BJ (cell line): ENCODE measurements around the gene NDUFS6. TPM values are rescaled to one million over a fixed set of nuclear protein-coding genes. Genes with fewer than 3 reads are reported as not detected.

ENCODE experiments used
- CTCF ChIA-PET: fragments of 350-600 bp; formaldehyde crosslinking; extraction: SDS; loops from one replicate; lab custom pipeline; 2021; ENCODE audit warnings: antibody characterized with exemption, inconsistent platforms; lab: Yijun Ruan, JAX
- POLR2A ChIA-PET: fragments of 300-600 bp; sonication (Branson Sonifier 250); formaldehyde crosslinking; extraction: SDS; loops from one replicate; lab custom pipeline; 2021; ENCODE audit warnings: antibody characterized with exemption; lab: Charles Lee
- DNase-seq: peaks from one replicate; pipeline ENCODE4 v3.0.0-alpha.2; 2011; ENCODE audit warnings: low read depth
- H3K27me3 ChIP-seq: 2 replicates; pipeline ENCODE4 v1.6.0; 2011; ENCODE audit warnings: low read length; ENCODE audit not compliant: control insufficient read depth, insufficient read depth
- H3K36me3 ChIP-seq: 2 replicates; pipeline ENCODE4 v1.5.1; 2011; ENCODE audit warnings: low read length; ENCODE audit not compliant: control insufficient read depth, insufficient read depth
- H3K4me3 ChIP-seq: 2 replicates; pipeline ENCODE4 v1.5.1; 2011; ENCODE audit warnings: low read depth, mild to moderate bottlenecking, control low read depth, low read length
- polyA plus RNA-seq: library from polyadenylated mRNA; depleted of rRNA; stranded (reverse); fragments of >200 nt; gene quantifications from 2 replicates; pipeline ENCODE4 v1.2.3, GENCODE V29; 2011
- TF ChIP-seq, protein P1 (sequence below): IDR thresholded peaks from 2 replicates; pipeline ENCODE4 v1.5.1; 2011; ENCODE audit warnings: low read depth, mild to moderate bottlenecking, control low read depth, inconsistent platforms, low read length, moderate library complexity; ENCODE audit not compliant: insufficient read depth

Gene NDUFS6
- polyA plus RNA-seq, 1 experiment = 26.6 TPM

DNA sequence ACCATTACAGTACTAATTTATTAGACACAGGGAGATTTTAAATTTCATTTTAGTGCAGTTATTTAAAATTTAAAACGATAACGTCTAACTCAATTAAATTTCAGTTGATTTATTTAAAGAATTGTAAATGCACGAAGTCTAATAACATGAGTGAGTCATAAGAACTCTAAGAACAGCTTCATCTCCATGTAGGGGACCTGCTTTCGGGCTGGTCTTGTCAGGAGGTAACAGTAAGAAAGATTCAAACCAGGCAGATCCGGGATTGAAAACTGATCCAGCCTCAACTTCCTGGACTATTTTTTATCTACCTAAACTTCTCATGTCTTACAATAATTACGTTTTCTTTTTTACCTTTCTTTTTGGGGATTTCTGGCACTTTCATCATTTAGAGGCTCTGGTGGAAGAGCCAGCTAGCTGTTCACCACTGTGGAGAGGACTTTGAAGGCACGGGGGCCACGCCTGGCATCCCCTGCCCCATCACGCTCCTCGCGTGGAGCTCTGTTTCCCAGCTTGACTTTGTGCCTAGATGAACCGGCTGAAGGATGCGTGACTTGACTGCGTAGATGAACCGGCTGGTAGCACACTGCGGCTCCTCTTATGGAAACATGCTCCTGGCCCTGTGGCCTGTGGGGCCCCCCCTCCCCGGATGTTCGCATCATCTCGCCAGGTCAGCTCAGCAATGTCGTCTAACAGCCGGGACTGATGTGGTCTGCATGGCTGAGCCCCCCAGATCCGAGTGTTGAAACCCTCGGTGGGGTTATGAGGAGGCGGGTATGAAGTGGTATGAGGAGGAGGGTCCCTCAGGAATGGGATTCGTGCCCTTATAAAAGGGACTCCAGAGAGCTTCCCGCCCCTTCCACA is 26.0 kb downstream of the NDUFS6 start:
- no peak overlapping the region for H3K4me3 ChIP-seq

DNA sequence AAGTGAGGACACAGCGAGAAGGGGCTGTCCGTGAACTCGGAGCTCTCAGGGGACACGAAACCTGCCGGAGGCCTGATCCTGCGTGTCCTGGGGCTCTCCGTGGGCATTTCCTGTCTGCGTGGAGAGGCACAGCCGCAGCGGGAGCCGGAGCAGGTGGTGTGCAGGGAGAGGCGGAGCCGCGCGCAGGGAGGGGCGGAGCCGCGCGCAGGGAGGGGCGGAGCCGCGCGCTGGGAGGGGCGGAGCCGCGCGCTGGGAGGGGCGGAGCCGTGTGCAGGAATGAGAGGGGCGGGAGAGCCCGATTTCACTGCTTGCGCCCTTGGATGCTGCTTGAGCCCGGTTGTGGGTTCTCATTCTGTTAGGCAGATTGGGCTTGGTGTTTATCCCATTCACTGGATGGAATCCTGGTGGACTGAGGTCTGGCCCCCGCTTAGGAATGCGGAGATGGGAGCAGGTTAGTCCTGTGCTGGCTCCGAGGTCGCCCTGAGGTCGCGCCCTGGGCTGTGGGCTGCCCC is 26.7 kb downstream of the NDUFS6 start:
- POLR2A ChIA-PET = no interaction called here

More for the DNA sequence above, 26.0 kb downstream of the NDUFS6 start:
- ChIA-PET POLR2A (no interaction called here), CTCF (no interaction called here)
- no peak for DNase-seq
- no peaks in the 10 kb centered on the region for H3K27me3 ChIP-seq
- peaks cover 5% of the 10 kb centered on the region for H3K36me3 ChIP-seq
- TF ChIP-seq, protein P1, sequence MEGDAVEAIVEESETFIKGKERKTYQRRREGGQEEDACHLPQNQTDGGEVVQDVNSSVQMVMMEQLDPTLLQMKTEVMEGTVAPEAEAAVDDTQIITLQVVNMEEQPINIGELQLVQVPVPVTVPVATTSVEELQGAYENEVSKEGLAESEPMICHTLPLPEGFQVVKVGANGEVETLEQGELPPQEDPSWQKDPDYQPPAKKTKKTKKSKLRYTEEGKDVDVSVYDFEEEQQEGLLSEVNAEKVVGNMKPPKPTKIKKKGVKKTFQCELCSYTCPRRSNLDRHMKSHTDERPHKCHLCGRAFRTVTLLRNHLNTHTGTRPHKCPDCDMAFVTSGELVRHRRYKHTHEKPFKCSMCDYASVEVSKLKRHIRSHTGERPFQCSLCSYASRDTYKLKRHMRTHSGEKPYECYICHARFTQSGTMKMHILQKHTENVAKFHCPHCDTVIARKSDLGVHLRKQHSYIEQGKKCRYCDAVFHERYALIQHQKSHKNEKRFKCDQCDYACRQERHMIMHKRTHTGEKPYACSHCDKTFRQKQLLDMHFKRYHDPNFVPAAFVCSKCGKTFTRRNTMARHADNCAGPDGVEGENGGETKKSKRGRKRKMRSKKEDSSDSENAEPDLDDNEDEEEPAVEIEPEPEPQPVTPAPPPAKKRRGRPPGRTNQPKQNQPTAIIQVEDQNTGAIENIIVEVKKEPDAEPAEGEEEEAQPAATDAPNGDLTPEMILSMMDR = no peak

DNA sequence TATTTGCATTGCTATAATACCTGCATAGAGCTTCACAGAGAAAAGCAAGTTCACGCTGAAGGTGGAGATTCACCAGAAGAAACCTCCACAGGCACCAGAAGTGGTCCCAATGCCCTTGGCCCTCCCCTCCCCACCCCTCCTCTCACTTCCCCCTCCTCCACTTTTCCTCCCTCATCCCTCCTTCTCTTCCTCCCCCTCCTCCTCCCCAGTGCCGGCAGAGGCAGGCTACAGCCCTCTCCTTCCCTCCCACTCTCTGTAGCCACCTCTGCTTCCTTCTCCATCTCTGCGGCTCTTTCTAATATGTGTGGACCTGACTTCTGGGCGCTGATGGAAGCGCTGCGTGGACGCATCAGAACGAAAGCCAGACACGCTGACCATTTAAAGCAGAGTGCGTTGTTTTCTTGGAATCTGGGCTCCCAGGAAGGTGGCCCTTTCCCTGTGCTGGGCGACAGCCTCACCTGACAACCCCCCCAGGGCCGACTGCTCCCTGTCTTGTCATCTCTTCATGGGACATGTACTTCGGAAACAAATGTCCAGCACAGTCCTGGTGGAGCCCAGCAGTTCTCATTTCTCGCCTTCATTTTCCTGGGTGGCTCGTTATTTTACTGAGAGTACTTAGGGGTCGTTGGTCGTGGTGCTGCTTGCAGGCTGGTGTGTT is 29.5 kb downstream of the NDUFS6 start:
- no peak for DNase-seq
- no peaks in the 10 kb centered on the region for H3K36me3 ChIP-seq
- peaks cover 4% of the 10 kb centered on the region; the same call in 1 of the 2 replicates for H3K27me3 ChIP-seq
- no peak overlapping the region for H3K4me3 ChIP-seq
- TF ChIP-seq, protein P1 = no peak
- POLR2A ChIA-PET = no interaction called here
- CTCF ChIA-PET = interaction anchor here (1.7 kb wide), 1 partner anchor 67 kb away, joined by 4 read pairs; no protein-coding TSS in a partner anchor

More for the DNA sequence above, 26.7 kb downstream of the NDUFS6 start:
- DNase-seq = no peak
- TF ChIP-seq, protein P1 = no peak
- Histone ChIP-seq H3K27me3 (peaks cover 4% of the 10 kb centered on the region; the same call in 1 of the 2 replicates), H3K4me3 (no peak overlapping the region), H3K36me3 (peaks cover 5% of the 10 kb centered on the region)
- CTCF ChIA-PET = interaction anchor here (1.0 kb wide), 1 partner anchor 29 kb away, joined by 3 read pairs; no protein-coding TSS in a partner anchor

DNA sequence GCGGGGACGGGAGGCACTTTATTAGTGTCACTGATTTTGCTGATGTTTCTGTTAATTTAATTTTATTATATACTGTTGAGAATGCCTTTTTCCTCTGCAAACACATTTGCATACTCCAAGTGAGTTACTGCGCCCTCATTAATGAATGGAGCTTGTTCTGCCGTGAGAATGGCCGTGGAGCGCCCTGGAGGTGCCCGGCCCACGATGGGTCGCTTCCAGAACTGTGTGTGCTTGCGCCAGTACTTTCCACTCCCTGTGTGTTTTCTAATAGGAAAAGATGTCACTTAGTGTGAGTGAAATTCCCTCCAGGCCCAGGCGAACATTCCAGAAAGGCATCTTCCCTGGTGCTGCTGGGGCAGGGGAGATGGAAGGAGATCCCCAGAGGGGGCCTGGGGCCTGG is 30.1 kb downstream of the NDUFS6 start:
- no peaks in the 10 kb centered on the region for H3K36me3 ChIP-seq
- H3K4me3 ChIP-seq = no peak overlapping the region
- TF ChIP-seq, protein P1 = no peak
- POLR2A ChIA-PET = no interaction called here
- CTCF ChIA-PET = interaction anchor here (1.7 kb wide), 1 partner anchor 67 kb away, joined by 4 read pairs; no protein-coding TSS in a partner anchor
- H3K27me3 ChIP-seq = peaks cover 4% of the 10 kb centered on the region; the same call in 1 of the 2 replicates
- no peak for DNase-seq
